Medulla oblongata (tissue), 1 donor: ENCODE data around the gene ZNF90.
"Not testable (repeated sequence)": the region's sequence is repeated elsewhere in the genome, so short reads cannot be mapped to it uniquely, and the experiment has no call there.

Experiments used
- DNase-seq: peaks from one replicate; pipeline ENCODE4 v3.0.0-alpha.2; 2015; ENCODE audit errors: extremely low spot score

Gene ZNF90

DNA sequence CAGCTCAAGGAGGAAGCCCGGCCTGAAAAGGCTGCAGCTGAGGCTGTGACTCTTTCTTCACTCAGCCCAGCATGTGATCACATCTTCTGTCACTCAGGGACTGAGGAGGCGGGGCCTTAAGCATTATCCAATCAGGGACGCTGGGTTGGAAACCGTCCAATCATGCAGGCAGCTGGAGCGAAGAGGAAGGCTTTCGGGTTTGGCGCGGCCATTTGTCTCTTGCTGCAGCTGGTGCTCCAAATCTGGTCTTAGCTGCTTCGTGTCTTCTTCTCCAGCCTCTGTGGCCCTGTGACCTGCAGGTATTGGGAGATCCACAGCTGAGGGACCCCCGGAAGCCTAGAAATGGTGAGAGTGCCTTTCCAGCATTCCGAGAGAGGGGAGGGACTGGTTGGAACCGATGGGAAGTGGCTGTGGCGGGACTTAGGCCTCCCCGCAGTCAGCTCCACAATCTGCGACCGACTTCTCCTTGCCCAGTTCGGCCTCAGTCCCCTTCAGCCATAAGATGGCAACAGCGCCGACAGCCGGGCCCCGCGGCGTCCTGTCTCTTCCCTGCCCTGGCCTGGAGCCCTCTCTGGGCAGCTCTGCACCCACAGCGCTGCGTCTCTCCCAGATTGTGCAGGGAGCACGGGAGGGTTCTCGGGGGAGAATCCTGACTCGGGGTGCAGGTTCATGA lies at the start of gene ZNF90:
ZNF90 (plus strand) TSS at position 210 of the 673 bp plus-strand sequence; CDS start at position 343, 133 bp downstream.
- DNase-seq: peak; percentile 99

- DNase-seq: peak; percentile 8
Measured at GRCh38 chr19:20028611-20029010, 49.2 kb upstream of the ZNF90 start.

- no peak for DNase-seq
Measured at GRCh38 chr19:20035935-20036334, 41.9 kb upstream of the ZNF90 start.

DNA sequence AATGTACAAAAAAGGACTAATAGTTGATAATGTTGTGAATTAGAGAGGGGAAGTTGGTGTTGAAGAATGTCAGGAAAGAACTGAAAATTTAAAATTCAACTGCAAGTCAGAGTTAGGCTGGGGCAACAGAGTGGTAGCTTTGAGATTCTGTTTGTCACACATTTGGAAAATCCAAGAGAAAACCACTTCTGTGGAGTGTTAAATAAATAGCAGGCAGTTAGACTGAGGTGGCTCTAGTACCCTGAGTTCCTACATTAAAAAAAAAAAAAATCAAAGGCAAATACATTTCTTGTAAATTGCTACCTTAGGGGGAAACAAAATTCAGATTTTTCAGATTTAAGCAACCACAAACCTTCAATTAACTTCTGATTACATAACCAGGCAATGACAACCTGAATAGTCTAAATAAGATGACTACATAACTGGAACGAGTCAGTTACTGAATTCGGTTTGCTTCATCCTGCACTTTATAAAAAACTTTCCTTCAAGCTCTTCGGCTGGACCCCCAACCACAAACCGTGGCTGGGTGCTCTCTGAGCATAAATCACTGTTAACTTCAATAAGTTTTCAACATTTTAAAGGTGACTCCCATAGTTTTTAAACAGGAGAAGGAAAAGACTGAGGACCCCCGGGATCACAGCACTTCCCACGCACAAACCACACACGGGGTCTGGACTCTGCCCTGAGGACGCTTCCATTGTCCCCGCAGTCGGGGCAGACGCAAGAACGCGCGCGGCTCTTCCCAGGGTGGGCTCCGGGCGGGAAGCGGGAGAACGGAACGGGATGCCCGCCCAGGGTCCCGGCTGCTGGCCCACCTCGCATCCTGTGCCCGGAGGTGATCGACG lies 39.2 kb upstream of the ZNF90 start:
- peak; percentile 9 for DNase-seq

GRCh38 chr19:20039203-20039723 lies 38.5 kb upstream of the ZNF90 start, which contains the start of gene ZNF682:
TSS of gene ZNF682 (minus strand) at chr19:20039505. CDS start at chr19:20039345, 160 bp downstream.
- peak; percentile 99 for DNase-seq

DNA sequence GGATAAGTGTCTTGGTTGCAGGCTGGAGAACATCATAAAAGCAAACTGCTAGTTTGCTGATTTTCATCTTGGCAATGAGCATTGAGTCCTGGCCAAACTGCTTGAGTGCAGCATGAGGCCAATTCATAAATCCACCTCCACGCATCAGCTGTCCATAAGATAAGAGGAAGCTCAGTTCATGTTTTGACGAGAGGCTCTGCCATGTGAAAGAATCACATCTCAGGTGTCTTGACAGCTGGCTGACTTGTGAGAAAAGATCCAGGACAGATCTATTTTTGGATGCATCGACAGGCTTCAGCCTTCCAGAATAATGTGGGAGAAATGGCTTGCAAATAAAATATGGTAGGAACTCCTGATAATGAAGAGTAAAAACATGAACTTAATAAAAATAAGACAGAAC lies 33.1 kb upstream of the ZNF90 start:
- DNase-seq: no peak

DNA sequence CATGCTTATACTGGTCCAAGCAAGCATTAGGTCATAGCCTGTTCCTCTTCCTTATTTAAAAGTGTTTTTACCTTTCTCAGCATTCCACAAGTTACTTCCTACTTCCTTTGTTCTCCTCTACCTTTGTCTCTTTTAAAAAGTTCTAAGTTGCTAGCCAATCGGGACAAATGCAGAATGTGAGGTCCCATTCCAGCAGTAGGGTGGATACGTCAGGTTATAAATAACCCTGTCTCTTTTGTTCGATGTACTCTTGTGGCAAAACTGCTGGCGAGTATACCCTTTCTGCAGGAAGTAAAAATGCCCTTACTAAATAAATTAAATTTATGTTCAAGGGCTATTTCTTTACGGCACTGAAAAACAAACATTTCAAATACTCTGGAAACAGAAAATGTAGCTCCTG lies 32.1 kb upstream of the ZNF90 start:
- DNase-seq: not testable (repeated sequence)

- peak; percentile 99 for DNase-seq
Measured at GRCh38 chr19:20051841-20052768, 25.7 kb upstream of the ZNF90 start.

GRCh38 chr19:20058738-20059137 lies 19.1 kb upstream of the ZNF90 start:
- DNase-seq: not testable (repeated sequence)

GRCh38 chr19:20060282-20060681 lies 17.5 kb upstream of the ZNF90 start:
- DNase-seq: no peak

DNA sequence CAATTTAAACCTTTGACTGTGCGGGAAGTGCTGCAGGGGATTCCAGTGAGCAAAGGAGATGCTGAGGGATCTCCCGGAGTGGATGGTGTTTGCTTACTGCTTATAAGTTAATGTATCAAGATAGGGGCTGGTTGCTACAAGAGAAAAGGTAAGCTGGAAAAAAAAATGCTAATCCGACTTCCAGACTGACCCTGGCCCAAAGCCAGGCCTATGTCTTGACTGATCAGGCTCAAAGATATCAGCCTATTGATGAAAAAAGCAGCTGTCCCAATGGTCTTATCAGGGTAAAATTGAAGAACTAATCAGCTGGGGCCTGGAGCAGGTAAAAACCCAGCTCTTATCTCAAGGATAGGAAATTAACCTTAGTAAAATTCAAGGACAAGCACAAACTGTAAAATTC lies 10.9 kb upstream of the ZNF90 start:
- no peak for DNase-seq

GRCh38 chr19:20067943-20068342 lies 9.9 kb upstream of the ZNF90 start:
- no peak for DNase-seq

- not testable (repeated sequence) for DNase-seq
Measured at GRCh38 chr19:20068559-20068958, 9.2 kb upstream of the ZNF90 start.

DNA sequence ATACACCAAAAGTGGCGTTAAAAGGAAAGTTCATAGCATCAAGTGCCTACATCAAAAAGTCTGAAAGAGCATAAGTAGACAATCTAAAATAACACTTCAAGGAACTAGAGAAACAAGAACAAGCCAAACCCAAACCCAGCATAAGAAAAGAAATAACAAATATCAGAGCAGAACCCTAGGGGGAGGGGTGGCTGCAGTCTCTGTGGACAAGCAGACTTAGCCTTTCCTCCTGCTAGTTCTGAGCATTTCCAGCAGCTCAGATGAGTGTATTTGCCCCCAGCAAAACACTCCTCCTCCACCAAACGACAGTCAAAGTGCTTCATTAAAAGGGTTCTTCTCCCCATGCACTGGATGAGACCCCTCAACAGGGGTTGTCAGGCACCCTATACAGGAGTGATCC lies 7.1 kb upstream of the ZNF90 start:
- no peak for DNase-seq

- no peak for DNase-seq
Measured at GRCh38 chr19:20072936-20073335, 4.9 kb upstream of the ZNF90 start.

DNA sequence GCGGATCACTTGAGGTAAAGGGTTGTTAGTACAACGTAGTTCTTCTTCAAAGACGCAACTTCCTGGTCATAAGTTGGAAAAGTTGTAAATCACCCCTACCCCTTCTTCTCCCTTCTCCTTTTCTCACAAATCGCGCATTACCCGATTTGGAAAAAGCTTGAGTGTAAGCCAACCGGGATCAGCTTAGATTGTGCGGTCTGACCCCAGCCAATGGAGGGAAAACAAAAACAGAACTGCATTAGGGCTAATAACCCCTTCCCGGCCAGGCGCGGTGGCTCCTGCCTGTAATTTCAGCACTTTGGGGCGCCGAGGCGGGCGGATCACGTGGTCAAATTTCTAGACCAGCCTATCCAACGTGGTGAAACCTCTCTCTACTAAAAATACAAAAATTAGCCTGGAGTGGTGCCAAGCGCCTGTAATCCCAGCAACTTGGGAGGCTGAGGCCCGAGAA lies 806 bp downstream of the ZNF90 start:
- peak; percentile 14 for DNase-seq

GRCh38 chr19:20079476-20079875 lies 1.7 kb downstream of the ZNF90 start:
- no peak for DNase-seq

GRCh38 chr19:20080656-20081055 lies 2.9 kb downstream of the ZNF90 start:
- no peak for DNase-seq

DNA sequence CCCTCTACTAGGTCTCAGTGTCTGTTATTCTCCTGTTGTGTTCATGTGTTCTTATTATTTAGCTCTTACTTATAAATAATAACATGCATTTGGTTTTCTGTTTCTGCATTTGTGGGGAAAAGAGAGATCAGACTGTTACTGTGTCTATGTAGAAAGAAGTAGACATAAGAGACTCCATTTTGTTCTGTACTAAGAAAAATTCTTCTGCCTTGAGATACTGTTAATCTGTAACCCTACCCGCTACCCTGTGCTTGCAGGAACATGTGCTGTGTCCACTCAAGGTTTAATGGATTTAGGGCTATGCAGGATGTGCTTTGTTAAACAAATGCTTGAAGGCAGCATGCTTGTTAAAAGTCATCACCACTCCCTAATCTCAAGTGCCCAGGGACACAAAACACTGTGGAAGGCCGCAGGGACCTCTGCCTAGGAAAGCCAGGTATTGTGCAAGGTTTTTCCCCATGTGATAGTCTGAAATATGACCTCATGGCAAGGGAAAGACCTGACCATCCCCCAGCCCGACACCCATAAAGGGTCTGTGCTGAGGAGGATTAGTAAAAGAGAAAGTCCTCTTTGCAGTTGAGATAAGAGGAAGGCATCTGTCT lies 4.5 kb downstream of the ZNF90 start:
- not testable (repeated sequence) for DNase-seq

DNA sequence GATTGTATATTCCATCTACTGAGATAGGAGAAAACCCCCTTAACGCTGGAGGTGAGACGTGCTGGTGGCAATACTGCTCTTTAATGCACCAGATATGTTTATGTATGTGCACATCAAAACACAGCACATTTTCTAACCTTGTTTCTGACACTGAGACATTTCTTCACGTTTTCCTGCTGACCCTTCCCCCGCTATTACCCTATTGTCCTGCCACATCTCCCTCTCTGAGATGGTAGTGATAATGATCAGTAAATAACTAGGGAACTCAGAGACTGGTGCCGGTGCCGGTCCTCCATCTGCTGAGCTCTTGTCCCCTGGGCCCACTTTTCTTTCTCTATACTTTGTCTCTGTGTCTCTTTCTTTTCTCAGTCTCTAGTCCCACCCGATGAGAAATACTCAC lies 5.1 kb downstream of the ZNF90 start:
- DNase-seq: not testable (repeated sequence)

DNA sequence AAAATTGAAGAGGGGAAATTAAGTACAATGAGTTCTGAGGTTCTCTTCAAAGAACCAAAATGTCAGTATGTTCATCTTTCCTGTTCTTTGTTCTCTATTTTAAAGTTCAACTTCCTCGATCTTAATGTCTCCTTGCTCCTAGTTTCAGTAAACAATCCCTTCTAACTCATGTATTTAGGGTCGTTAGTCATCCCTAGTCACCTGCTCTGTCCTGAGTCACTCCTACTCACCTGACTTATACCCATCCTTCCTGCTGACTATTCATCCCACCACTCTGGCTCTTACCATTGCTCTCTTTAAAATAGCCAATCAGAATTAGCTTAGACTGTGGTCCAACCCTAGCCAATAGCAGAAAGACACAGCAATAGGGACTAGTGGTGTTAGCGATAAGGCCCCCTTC lies 24.3 kb downstream of the ZNF90 start:
- DNase-seq: no peak
